ENCODE measurements around the gene AKR7A3. TPM values are rescaled to one million over a fixed set of nuclear protein-coding genes. Genes with fewer than 3 reads are reported as not detected.
"Not testable (repeated sequence)": the region's sequence is repeated elsewhere in the genome, so short reads cannot be mapped to it uniquely, and the experiment has no call there.

Gene AKR7A3
- polyA plus RNA-seq (ENCODE audit: insufficient read length in 12 of 12) = 1 to 10 TPM in 6 of 12 donors, under 1 TPM in 4, not detected in 2; 0.57 to 1.8 (median 1.2) TPM
- long read RNA-seq, donor 1 = 0 reads
- long read RNA-seq, donor 2, partial matches to known transcripts = 0 of 2 reads
- long read RNA-seq, donor 2, other reads (novel, unspliced or antisense) = 0 of 2 reads
- long read RNA-seq, donor 3 = 0 reads
- long read RNA-seq, donor 4 = 0 reads
- long read RNA-seq, donor 5, partial matches to known transcripts = 0 of 1 reads
- long read RNA-seq, donor 5, other reads (novel, unspliced or antisense) = 0 of 1 reads
- long read RNA-seq, donor 6 = 0 reads
- long read RNA-seq, donor 7 = 0 reads
- long read RNA-seq, donor 8 = 0 reads
- long read RNA-seq, donor 9 = 0 reads
- long read RNA-seq, donor 10 = 0 reads
- long read RNA-seq, donor 11, partial matches to known transcripts = 0 of 1 reads
- long read RNA-seq, donor 11, other reads (novel, unspliced or antisense) = 0 of 1 reads

- DNase-seq = not testable (repeated sequence)
These were observed at the start of gene AKR7A3 for GRCh38 chr1:19288324-19289241. Gene AKR7A3 (minus strand): TSS chr1:19288770. CDS start chr1:19288709, 61 bp downstream.

GRCh38 chr1:19338323-19338762, 49.8 kb upstream of the AKR7A3 start:
- DNase-seq = peak; percentile 26

- no peak for DNase-seq
These were observed 48.7 kb upstream of the AKR7A3 start for GRCh38 chr1:19337289-19337688.

GRCh38 chr1:19336543-19336942, 48.0 kb upstream of the AKR7A3 start:
- no peak for DNase-seq

- DNase-seq = no peak
These were observed 45.2 kb upstream of the AKR7A3 start for GRCh38 chr1:19333587-19334354.

- no peak for DNase-seq
These were observed 44.3 kb upstream of the AKR7A3 start for GRCh38 chr1:19332832-19333231.

GRCh38 chr1:19331262-19331878, 42.8 kb upstream of the AKR7A3 start:
- DNase-seq = no peak

- DNase-seq = no peak
These were observed 42.0 kb upstream of the AKR7A3 start for GRCh38 chr1:19330449-19331135.

GRCh38 chr1:19329611-19330010, 41.0 kb upstream of the AKR7A3 start:
- DNase-seq = no peak

GRCh38 chr1:19329188-19329587, 40.6 kb upstream of the AKR7A3 start:
- DNase-seq = no peak

- DNase-seq = no peak
These were observed 39.9 kb upstream of the AKR7A3 start for GRCh38 chr1:19328486-19328885.

- DNase-seq = no peak
These were observed 39.2 kb upstream of the AKR7A3 start for GRCh38 chr1:19327736-19328135.

- DNase-seq = no peak
These were observed 38.7 kb upstream of the AKR7A3 start for GRCh38 chr1:19327301-19327700.

GRCh38 chr1:19326748-19327065, 38.1 kb upstream of the AKR7A3 start:
- DNase-seq = no peak

- no peak for DNase-seq
These were observed 37.6 kb upstream of the AKR7A3 start for GRCh38 chr1:19325958-19326747.

- DNase-seq = no peak
These were observed 36.9 kb upstream of the AKR7A3 start for GRCh38 chr1:19325368-19325957.

GRCh38 chr1:19324665-19324990, 36.1 kb upstream of the AKR7A3 start:
- no peak for DNase-seq

GRCh38 chr1:19323987-19324664, 35.6 kb upstream of the AKR7A3 start:
- DNase-seq = no peak

- no peak for DNase-seq
These were observed 33.9 kb upstream of the AKR7A3 start for GRCh38 chr1:19322481-19322880.

Measured in muscle of arm (tissue), 14 donors.